PC-9 (cell line): ENCODE results near the gene CD200.

Experiments used
- CTCF ChIP-seq: fragments of 200-600 bp; sonication (generic); conservative IDR thresholded peaks from 2 replicates; pipeline ENCODE4 v1.6.1; 2017; ENCODE audit warnings: mixed run types, antibody characterized with exemption, mild to moderate bottlenecking, moderate library complexity
- EZH2 ChIP-seq: fragments of 200-600 bp; sonication (generic); IDR thresholded peaks from 2 replicates; pipeline ENCODE4 v1.8.0; 2017; ENCODE audit warnings: antibody characterized with exemption, low read depth

- TF ChIP-seq CTCF, result no peak
- TF ChIP-seq EZH2, result no peak
These were observed 29.3 kb downstream of the CD200 start for GRCh38 chr3:112362221-112362620.
